HG03571 (cell line): ENCODE data around the gene NOL12.
A peak's percentile ranks its signal among the peaks of the same experiment; 100 is the strongest.

Experiments
- ATAC-seq: cut with Tn5 transposase; IDR thresholded peaks from one replicate; pipeline ENCODE4 v1.9.1; 2021; ENCODE audit not compliant: unreplicated experiment

The NOL12 gene

DNA sequence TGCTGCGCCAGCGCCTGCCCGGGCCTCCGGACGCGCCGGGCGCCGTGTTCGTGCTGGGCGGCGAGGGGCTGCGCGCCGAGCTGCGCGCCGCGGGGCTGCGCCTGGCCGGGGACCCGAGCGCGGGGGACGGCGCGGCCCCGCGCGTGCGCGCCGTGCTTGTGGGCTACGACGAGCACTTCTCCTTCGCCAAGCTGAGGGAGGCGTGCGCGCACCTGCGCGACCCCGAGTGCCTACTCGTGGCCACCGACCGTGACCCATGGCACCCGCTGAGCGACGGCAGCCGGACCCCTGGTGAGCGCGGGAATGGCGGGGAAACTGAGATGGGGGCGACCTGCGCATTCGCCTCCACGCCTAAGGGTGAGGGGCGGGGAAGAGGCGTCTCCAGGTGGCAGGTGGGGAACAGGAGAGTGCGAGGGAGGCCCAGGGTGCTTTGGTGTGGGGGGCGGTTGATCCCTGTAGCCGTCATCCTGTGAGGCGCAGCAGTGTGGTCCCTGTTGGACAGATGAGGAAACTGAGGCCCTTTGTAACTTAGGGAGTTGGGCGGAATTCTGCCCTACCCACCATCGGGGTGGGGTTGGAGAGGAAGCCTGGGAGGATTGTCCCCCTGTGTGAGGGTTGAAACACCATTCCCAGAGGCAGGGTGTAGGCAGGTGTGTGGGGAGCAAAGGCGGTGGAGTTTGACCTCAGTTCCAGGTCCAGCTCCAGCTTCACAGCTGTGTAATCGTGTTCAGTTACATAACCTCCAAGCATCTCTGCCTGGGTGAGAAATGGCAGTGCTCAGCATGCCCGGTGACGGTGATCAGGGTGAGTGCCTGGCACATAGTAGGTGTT, 26.9 kb upstream of the NOL12 start:
- ATAC-seq = no peak

DNA sequence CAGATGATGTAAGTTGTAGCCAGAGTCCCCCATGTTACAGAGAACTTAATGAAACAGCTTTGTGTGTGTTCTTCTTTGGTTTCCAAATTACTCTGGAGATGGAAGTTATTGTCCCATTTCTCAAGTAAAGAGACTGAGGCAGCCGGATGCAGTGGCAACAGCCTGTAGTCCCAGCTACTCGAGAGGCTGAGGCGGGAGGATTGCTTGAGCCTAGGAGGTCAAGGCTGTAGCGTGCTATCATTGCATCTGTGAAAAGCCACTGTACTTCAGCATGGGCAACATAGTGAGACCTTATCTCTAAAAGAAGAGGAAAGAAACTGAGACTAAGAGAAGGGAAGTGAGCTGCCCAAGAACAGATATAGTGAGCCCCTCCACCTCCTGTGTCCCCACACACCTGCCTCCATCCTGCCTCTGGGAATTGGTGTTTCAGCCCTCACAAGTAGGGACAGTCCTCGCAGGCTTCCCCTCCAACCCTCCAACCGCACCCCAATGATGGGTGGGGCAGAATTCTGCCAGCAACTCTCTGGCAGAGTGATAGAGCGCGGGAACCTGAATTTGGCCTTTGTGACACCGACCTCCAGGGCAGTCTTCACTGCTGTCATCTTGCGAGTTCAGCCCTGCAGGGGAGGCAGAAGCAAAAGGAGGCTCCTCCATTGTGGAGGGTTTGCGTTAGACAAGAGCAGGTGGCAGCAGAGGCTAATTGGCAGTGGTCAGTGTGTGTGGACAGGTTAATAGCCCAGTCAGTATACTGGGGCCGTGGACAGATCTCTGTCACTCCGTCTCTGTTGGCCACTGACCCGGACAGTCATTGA, 26.0 kb upstream of the NOL12 start:
- no peak for ATAC-seq

DNA sequence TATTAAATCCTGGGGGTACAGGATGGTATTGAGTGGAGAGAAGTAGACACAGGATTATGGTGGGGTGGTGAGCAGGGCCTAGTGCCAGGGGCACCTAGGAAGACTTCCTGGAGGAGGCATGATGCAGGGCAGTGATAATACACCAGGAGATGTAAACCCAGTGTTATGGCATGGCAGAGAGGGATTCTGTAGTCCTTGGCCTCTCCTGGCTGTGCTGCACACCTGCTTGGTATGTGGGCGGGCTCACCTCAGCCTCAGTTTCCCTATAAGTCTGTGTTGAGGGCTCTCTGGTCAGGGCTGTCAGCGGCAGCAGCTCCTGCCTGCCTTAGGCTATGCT, 25.5 kb upstream of the NOL12 start:
- ATAC-seq = no peak

DNA sequence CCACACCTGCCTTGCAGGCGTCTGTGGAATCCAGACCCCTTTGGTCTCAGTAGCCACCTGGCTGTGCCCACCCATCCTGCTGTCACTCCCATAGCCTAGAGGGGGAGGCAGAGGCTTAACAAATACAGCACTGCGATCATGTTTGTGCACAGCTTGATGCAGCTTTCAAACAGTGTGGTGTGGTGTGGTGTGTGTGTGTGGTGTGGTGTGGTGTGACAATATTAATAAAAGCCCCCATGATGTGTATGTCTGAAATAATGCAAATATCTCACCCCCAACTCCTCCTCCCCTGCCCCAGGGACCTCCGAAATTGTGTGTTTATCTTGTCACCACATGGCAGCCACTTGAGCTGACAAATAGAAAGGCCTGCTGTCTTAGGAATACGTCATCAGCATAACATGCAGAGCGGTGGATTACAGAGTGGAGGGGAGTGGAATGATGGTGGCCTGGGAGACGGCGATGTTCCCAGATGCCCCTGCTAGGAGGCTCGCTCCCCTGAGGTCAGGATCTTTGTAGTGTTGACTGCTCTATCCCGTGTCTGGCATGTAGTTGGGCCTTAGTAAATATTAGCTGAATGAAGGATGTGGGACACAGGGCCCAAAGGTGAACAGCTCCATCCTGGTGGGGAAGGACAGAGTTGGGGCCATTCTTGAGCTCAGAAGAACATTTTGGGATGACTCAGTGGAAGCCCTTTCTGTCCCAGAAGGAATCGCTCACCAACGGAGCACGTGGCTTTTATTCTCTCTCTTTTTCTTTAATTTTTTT, 24.8 kb upstream of the NOL12 start:
- ATAC-seq = no peak

DNA sequence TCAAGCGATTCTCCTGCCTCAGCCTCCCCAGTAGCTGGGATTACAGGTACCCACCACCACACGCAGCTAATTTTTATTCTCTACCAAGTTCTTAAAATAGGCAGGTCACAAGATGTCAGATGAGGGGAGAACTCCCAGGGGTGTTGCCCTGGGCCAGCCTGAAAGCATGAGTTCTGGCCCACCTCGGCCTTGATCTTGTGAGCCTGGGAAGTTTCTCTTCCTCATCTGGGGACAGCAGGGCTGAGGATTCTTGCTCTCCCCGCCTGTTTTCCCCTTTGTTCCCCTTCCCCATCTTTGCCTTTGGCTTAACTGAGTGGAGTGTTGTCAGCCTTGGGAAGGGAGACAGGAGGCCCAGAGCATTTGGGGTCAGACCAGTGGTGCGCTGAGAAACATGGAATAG, 24.1 kb upstream of the NOL12 start:
- no peak for ATAC-seq

DNA sequence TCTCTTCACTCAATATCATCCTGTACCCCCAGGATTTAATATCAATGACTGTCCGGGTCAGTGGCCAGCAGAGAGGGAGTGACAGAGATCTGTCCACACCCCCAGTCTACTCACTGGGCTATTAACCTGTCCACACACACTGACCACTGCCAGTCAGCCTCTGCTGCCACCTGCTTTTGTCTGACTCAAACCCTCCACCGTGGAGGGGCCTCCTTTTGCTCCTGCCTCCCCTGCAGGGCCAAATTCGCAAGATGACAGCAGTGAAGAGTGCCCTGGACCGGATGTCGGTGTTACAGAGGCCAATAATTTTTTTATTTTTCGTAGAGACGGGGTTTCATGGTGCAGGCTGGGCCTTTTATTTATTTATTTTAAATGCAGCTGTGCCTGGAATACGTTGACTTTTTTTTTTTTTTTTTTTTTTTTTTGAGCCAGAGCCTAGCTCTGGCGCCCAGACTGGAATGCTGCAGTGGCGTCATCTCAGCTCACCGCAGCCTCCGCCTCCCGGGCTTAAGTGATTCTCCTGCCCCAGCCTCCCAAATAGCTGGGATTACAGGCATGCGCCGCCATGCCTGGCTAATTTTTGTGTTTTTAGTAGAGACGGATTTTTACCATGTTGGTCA, 22.5 kb upstream of the NOL12 start:
- no peak for ATAC-seq

DNA sequence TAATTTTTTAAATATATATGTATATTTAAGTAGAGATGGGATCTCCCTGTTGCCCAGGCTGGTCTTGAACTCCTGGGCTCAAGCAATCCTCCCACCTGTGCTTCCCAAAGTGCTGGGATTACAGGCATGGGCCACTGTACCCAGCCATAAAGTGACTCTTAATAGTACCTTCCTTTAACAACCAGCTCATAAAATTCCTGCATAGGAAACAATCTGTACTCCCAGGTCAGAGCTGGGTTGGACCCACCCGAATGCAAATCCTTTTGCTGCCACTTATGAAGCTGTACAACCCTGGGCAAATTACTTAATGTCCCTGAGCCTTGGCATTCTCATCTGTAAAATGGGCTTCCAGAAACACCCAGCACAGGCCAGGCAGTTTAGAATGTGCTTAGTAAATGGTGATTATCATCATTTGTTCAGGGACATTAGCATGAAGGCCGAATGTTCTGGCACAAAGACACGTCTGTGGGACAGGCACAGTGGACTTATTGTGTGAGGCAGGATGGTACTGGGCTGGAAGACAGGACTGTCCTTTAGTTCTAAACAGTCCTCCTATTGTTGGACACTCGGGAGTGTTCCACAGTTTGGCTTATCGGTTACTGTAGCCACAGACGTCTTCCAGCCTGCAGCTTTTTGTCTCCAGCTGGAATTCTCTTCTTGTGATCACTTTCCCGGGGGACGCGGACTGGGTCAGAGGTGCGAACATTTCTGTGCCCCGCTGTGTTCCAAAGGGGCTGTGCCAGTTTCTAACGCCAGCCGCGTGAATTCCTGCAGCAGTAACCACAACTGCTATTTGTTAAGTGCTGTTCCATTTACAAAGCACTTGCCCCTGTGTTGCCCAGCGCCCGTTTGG, 21.7 kb upstream of the NOL12 start:
- no peak for ATAC-seq

DNA sequence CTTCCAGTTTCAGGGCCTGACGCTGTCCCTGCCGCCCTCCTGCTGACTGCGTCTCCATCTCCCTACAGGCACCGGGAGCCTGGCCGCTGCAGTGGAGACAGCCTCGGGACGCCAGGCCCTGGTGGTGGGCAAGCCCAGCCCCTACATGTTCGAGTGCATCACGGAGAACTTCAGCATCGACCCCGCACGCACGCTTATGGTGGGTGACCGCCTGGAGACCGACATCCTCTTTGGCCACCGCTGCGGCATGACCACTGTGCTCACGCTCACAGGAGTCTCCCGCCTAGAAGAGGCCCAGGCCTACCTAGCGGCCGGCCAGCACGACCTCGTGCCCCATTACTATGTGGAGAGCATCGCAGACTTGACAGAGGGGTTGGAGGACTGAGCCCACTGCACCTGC, 20.7 kb upstream of the NOL12 start:
- ATAC-seq = no peak

DNA sequence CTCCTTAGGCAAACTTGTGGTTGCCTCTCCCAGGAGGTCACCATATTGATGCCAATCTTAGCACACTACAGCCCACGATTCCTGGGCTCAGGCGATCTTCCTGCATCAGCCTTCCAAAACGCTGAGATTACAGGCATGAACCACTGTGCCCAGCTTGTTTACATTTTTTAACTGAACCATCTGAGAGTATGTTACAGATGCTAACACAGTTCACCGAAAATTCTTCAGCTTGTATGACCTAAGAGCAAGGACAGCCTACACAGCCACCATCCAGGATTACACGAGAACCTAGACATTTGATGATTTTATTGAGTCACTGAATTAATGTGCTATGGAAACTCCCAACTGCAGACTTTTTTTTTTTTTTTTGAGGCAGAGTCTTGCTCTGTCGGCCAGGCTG, 16.6 kb upstream of the NOL12 start:
- no peak for ATAC-seq

DNA sequence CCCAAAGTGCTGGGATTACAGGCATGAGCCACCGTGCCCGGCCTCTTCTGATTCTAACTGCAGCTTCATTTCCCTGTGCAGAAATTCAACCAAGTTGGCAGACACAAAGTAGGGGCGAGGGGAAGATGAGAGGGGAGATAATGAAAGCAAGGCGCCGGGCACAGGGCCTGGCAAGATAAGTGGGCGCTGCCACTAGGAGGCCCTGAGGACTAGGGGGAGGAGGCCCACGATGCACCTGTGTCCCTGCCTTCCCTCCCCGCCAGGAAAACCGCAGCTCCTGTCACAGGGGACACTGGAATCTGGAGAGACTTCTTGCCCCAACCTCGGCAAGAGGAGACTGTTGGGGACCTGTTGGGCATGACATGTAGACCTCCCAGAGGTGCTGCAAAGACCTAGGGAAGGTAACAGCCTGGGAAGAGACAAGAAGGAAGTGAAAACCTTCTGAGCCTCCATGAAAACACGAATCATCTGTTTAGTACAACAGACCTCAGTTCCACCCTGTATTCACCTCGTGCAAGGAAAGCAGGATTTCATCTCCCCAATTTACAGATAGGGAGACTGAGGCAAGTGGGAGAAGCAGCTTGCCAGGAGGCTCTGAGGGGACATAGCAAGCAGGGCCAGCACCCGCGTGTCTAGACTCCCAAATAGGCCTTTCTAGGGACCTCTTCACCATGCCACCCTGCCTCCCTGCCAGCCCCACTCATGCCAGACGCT, 13.8 kb upstream of the NOL12 start:
- no peak for ATAC-seq

DNA sequence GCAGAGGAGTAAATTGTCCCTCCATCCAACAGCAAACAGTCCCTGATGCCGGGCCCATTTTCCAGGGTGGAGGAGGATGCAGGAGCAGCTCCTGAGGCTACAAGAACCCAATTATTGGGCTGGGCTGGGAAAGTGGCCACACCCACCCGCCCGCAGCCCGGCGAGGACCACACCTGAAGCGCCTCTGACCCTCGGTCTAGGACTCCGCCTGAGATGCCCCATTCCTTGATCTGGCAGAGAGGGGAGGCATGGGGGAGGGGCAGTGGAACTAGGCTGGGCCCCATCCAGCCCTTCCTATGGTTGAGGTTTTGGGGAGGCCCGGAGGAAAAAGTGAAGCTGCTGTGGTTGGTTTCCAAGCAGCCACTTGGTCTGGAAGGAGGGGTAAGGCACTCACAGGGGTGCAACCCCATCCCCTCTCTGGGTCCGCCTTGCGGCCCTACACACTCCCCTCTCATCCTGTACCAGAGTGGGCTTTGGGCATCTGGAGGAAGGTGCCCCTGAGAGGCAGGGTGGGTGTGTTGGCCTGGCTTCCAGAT, 13.2 kb upstream of the NOL12 start:
- ATAC-seq = no peak

DNA sequence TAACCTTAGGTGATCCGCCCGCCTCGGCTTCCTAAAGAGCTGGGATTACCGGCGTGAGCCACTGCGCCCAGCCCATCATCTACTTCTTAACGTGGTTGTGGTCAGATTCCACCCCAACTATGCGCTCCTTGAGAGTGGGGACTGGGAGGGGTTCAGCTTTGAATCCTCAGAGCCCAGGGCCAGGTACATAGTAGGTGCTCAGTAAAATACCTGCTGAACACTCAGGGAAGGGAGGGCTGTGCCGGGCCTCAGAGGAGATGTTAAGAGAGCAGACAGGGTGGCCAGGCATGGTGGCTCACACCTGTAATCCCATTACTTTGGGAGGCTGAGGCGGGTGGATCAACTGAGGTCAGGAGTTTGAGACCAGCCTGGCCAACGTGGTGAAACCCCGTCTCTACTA, 11.9 kb upstream of the NOL12 start:
- no peak for ATAC-seq

DNA sequence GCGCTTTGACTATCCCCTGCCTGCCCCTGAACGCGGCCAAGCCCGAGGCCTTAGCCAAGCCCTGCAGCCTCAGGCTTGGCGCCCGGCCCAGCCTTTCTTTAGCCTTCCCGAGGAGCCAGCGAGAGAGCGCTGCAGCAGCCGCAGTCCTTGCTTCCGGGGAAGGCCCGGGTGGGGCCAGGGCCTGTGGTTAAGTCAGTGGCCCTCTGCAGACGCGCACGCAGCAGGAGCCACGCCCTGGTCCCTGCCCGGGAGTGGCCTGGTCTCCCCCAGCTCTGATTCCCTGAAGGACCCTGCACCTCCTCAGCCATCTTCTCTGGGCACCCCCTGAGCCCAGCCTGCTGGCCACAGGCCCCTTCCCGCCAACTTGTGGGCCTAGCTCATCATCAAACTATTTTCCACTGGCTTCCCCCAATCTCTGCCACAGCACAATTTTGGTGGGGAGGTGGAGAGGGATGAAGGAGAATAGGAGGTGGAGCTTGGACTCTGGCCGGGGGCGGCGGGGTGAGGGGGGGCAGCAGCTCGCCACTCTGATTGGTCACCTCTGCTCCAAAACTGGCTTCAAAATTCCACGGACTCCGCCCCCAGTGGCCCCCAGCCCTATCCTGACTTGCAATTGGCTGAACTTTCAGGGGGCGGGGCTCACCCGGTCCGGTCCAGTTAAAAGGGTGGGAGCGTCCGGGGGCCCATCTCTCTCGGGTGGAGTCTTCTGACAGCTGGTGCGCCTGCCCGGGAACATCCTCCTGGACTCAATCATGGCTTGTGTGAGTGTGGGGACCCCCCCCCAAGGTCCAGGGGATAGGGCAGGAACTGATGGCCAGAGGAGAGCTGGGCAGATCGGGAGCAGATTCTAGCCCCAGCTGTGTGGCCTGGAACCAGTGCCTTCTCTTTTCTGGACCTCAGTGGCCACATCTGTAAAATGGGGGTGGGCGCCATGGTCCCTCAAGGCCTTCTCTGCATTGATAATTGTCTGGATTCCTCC, 10.9 kb upstream of the NOL12 start, which contains the start of gene LGALS1:
Gene LGALS1 (plus strand): TSS at position 686 of the 979 bp plus-strand sequence. CDS start 67 bp downstream, at position 753.
- no peak for ATAC-seq

DNA sequence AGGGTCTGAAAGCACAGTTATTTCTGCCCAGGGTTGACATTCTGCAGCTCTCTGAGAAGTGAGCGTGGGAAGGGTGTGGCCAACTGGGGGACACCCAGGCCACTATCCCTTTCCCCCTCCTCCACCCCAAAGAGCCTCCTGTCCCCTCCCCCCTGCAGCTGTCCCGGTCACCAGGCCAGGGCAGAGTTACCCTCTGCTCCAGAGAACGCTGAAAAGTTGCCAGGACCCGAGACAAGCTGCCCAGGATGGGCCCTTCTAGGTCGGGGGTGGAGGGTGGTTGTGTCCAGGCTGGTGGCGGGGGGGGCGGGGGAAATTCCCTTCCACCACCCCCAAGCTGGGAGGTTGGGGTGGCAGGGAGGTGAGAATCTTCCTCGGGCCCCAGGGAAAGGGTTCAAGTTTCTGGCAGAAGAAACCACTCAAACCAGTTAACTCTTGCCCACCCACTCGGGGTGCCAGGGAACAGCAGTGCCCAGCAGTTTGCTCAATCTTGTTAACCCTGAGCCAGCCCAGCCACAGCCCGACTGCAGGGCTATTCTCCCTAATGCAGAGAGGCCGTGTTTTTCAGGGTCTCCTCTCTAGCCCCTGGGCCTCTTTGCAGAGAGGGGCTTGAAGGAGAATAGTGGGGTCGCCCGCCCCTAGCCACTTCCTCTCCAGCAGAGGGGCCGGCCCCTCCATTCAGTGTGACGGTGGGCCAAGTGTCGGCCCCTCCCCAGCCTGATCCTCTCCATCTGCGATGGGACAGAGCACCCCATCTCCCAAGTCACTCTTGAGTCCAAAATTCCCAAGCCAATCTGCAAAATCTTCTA, 10.0 kb upstream of the NOL12 start:
- ATAC-seq = no peak

DNA sequence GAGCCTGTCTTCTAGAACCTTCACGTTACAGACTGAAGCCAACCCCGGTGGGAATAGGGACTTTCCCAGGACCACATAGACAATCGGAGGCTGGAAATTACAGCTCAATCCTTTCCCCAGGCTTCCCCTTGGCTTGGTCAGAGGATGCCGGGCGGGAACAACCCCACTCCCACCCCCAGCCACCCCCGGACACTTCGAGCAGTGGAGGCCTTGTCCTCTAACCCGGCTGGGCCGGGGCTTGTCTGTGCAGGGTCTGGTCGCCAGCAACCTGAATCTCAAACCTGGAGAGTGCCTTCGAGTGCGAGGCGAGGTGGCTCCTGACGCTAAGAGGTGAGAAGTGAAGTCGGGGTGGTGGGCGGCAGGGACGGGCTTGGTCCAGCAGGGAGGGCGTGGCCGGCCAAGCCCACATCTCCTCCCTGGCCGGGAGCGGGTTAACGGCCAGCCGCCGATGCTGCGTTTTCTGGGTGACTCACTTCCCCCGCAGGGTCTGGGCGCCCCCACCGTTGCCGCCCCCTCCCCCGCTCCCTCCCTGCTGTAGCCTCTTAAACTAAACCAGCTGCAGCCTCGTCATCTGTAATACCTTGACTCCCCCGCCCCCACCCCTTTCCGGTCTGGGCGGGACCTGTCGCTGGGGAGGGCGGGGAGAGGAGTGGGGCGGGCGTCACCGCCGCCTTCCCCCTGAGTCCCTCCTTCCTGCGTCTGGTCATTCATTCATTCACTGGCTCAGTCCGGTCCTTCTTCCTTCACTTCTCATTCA, 9.2 kb upstream of the NOL12 start:
- ATAC-seq = peak; percentile 51

DNA sequence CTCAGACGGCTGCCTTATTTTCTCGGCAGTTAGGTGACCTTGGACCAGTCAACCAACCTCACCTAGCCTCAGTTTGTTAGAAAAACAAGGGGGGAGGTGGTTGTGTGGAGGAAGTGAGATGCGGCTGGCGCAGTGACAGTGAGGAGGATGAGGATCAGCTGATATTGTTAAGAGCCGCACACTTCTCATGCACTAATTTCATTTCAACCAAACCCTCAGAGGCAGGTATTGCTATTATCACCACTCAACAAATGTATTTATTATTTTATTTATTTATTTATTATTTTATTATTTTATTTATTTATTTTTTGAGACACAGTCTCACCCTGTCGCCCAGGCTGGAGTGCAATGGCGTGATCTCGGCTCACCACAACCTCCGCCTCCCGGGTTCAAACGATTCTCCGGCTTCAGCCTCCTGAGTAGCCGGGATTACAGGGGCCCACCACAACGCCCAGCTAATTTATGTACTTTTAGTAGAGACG, 8.6 kb upstream of the NOL12 start:
- ATAC-seq = no peak
